HG02840 (cell line): ENCODE measurements around the gene TLCD3B.
"Not testable (repeated sequence)": the region's sequence is repeated elsewhere in the genome, so short reads cannot be mapped to it uniquely, and the experiment has no call there.

ENCODE experiments used
- ATAC-seq: cut with Tn5 transposase; IDR thresholded peaks from one replicate; pipeline ENCODE4 v1.9.1; 2021; ENCODE audit warnings: mild to moderate bottlenecking, moderate library complexity, moderate number of reproducible peaks; ENCODE audit not compliant: unreplicated experiment, low FRiP score

Gene TLCD3B

GRCh38 chr16:30027588-30028437, 3.3 kb downstream of the TLCD3B start:
- no peak for ATAC-seq

- no peak for ATAC-seq
Measured at GRCh38 chr16:30026449-30026848, 4.6 kb downstream of the TLCD3B start.

- ATAC-seq, result no peak
Measured at GRCh38 chr16:30025574-30025973, 5.5 kb downstream of the TLCD3B start.

GRCh38 chr16:30025156-30025555, 5.9 kb downstream of the TLCD3B start:
- no peak for ATAC-seq

GRCh38 chr16:30024451-30024850, 6.6 kb downstream of the TLCD3B start:
- no peak for ATAC-seq

- ATAC-seq, result no peak
Measured at GRCh38 chr16:30023586-30023985, 7.5 kb downstream of the TLCD3B start.

- ATAC-seq, result no peak
Measured at GRCh38 chr16:30022887-30023286, 8.2 kb downstream of the TLCD3B start, which contains the start of gene C16orf92. Gene C16orf92 (plus strand): TSS chr16:30023198. CDS start chr16:30023341, 143 bp downstream.

- ATAC-seq, result no peak
Measured at GRCh38 chr16:30018731-30019158, 12.3 kb downstream of the TLCD3B start.

- ATAC-seq, result not testable (repeated sequence)
Measured at GRCh38 chr16:30017937-30018336, 13.1 kb downstream of the TLCD3B start.

GRCh38 chr16:30017277-30017656, 13.8 kb downstream of the TLCD3B start:
- ATAC-seq, result no peak

- no peak for ATAC-seq
Measured at GRCh38 chr16:30016555-30017276, 14.4 kb downstream of the TLCD3B start.

GRCh38 chr16:30015450-30015849, 15.6 kb downstream of the TLCD3B start:
- not testable (repeated sequence) for ATAC-seq

GRCh38 chr16:30012598-30012997, 18.5 kb downstream of the TLCD3B start:
- not testable (repeated sequence) for ATAC-seq

- ATAC-seq, result no peak
Measured at GRCh38 chr16:30011714-30012504, 19.2 kb downstream of the TLCD3B start.

- no peak for ATAC-seq
Measured at GRCh38 chr16:30010844-30011713, 20.0 kb downstream of the TLCD3B start, which contains the start of gene DOC2A. Gene DOC2A (minus strand): TSS chr16:30011027. CDS start chr16:30010222, 805 bp downstream.

- no peak for ATAC-seq
Measured at GRCh38 chr16:30009990-30010843, 20.9 kb downstream of the TLCD3B start.

- ATAC-seq, result no peak
Measured at GRCh38 chr16:30009085-30009862, 21.8 kb downstream of the TLCD3B start.

- ATAC-seq, result no peak
Measured at GRCh38 chr16:30007378-30007895, 23.6 kb downstream of the TLCD3B start.
